Loucy (cell line): ENCODE results near the gene NCOA1.

Experiments used
- EZH2phosphoT487 ChIP-seq: fragments of 200-600 bp; IDR thresholded peaks from 2 replicates; pipeline ENCODE4 v1.6.1; 2018; ENCODE audit warnings: antibody characterized with exemption, mild to moderate bottlenecking, moderate library complexity, borderline replicate concordance
- TF ChIP-seq, protein P1 (sequence below): fragments of 200-600 bp; sonication (generic); conservative IDR thresholded peaks from 2 replicates; pipeline ENCODE4 v1.5.1; 2014; ENCODE audit warnings: mild to moderate bottlenecking, antibody characterized with exemption, low read length

DNA sequence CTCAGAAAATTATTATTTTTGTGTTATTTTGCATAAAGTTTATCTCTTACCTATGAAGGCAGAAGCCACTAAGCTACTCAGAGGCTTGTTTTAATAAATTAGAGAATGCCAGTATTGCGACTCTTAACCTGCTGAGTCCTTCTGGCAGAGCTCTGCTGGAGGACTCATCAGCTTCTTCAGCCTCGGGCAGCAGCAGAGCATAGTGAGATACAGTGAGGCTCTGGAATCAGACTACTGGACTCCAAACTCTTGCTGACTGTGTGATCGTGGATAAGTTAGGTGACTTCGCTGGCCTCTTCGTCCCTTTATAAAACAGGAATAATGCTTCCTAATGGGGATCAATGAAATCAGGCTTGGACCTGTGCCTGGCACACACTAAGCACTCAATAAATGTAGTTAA lies 300.4 kb downstream of the NCOA1 start:
- TF ChIP-seq, protein P1, sequence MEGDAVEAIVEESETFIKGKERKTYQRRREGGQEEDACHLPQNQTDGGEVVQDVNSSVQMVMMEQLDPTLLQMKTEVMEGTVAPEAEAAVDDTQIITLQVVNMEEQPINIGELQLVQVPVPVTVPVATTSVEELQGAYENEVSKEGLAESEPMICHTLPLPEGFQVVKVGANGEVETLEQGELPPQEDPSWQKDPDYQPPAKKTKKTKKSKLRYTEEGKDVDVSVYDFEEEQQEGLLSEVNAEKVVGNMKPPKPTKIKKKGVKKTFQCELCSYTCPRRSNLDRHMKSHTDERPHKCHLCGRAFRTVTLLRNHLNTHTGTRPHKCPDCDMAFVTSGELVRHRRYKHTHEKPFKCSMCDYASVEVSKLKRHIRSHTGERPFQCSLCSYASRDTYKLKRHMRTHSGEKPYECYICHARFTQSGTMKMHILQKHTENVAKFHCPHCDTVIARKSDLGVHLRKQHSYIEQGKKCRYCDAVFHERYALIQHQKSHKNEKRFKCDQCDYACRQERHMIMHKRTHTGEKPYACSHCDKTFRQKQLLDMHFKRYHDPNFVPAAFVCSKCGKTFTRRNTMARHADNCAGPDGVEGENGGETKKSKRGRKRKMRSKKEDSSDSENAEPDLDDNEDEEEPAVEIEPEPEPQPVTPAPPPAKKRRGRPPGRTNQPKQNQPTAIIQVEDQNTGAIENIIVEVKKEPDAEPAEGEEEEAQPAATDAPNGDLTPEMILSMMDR: no peak
- no peak for TF ChIP-seq EZH2phosphoT487
